K562 (cell line): ENCODE data around the gene DACT3. TPM values are rescaled to one million over a fixed set of nuclear protein-coding genes. Genes with fewer than 3 reads are reported as not detected.

Source experiments
- ADNP ChIP-seq: fragments of 200-800 bp; sonication (Bioruptor generic); IDR thresholded peaks from 2 replicates; pipeline ENCODE4 v1.6.1; 2016; ENCODE audit warnings: missing genetic modification characterization, missing compliant biosample characterization
- ARID2 ChIP-seq: fragments of 450-650 bp; IDR thresholded peaks from 2 replicates; pipeline ENCODE4 v1.6.1; 2017; ENCODE audit warnings: antibody characterized with exemption, mild to moderate bottlenecking
- ATF3 ChIP-seq, 2 experiments: fragments of 450-650 bp in 1 of 2; sonication (generic) in 1 of 2; formaldehyde crosslinking in 1 of 2; IDR thresholded peaks in 1 of 2; conservative IDR thresholded peaks in 1 of 2; 2 replicates each; pipeline versions ENCODE4 v1.6.1 to v1.8.1; 2016 to 2023; ENCODE audit warnings: mild to moderate bottlenecking in 2 of 2, moderate library complexity in 2 of 2, inconsistent platforms in 1 of 2, missing genetic modification reagents in 1 of 2
- DIDO1 ChIP-seq: fragments of 450-650 bp; IDR thresholded peaks from 2 replicates; pipeline ENCODE4 v1.6.1; 2016; ENCODE audit warnings: low read depth, missing biosample characterization, missing genetic modification characterization
- ETV6 ChIP-seq, 3 experiments: fragments of 150-350 bp in 1 of 3; sonication (generic) in 1 of 3; formaldehyde crosslinking in 1 of 3; IDR thresholded peaks; 2 replicates each; pipeline versions ENCODE4 v1.6.1 to v1.8.0; 2014 to 2022; ENCODE audit warnings: borderline replicate concordance in 2 of 3, low read depth in 2 of 3, antibody characterized with exemption in 1 of 3, low read length in 1 of 3, mild to moderate bottlenecking in 1 of 3, missing genetic modification reagents in 1 of 3
- FOXK2 ChIP-seq, 2 experiments: fragments of 450-650 bp; IDR thresholded peaks in 1 of 2; conservative IDR thresholded peaks in 1 of 2; 2 replicates each; pipeline ENCODE4 v1.6.1; 2016; ENCODE audit warnings: low read depth in 2 of 2, mild to moderate bottlenecking in 1 of 2
- HMBOX1 ChIP-seq: sonication (generic); IDR thresholded peaks from 2 replicates; pipeline ENCODE4 v1.6.1; 2016
- HMGXB4 ChIP-seq: sonication (generic); formaldehyde crosslinking; IDR thresholded peaks from 2 replicates; pipeline ENCODE4 v1.8.1; 2023; ENCODE audit warnings: mild to moderate bottlenecking, missing genetic modification reagents
- NBN ChIP-seq: fragments of 450-650 bp; IDR thresholded peaks from 2 replicates; pipeline ENCODE4 v1.6.1; 2016; ENCODE audit warnings: low read depth, mild to moderate bottlenecking
- NR2C1 ChIP-seq, 2 experiments: fragments of 450-650 bp; IDR thresholded peaks; 2 replicates each; pipeline ENCODE4 v1.6.1; 2017; ENCODE audit warnings: mild to moderate bottlenecking in 2 of 2, antibody characterized with exemption in 1 of 2, inconsistent platforms in 1 of 2, missing compliant biosample characterization in 1 of 2, missing genetic modification characterization in 1 of 2
- NRF1 ChIP-seq, 2 experiments: fragments of 450-650 bp; IDR thresholded peaks in 1 of 2; conservative IDR thresholded peaks in 1 of 2; 2 replicates each; pipeline ENCODE4 v1.6.1; 2014; ENCODE audit warnings: mild to moderate bottlenecking in 2 of 2
- PBX2 ChIP-seq, 2 experiments: IDR thresholded peaks in 1 of 2; conservative IDR thresholded peaks in 1 of 2; 2 replicates each; pipeline ENCODE4 v1.6.1; 2016; ENCODE audit warnings: low read depth in 2 of 2, mild to moderate bottlenecking in 1 of 2, missing compliant biosample characterization in 1 of 2, missing genetic modification characterization in 1 of 2, moderate library complexity in 1 of 2
- SAP30 ChIP-seq: fragments of 200-600 bp; sonication (generic); IDR thresholded peaks from 2 replicates; pipeline ENCODE4 v1.6.1; 2012; ENCODE audit warnings: borderline replicate concordance, low read depth, mild to moderate bottlenecking, moderate library complexity, low read length, control low read depth, inconsistent platforms; ENCODE audit not compliant: insufficient read depth, poor library complexity, severe bottlenecking
- THAP7 ChIP-seq: fragments of 250-450 bp; sonication (Bioruptor Pico); IDR thresholded peaks from 2 replicates; pipeline ENCODE4 v1.5.0; 2021
- ZBTB9 ChIP-seq: fragments of 450-650 bp; formaldehyde crosslinking; IDR thresholded peaks from 2 replicates; pipeline ENCODE4 v1.4.0; 2020; ENCODE audit warnings: mild to moderate bottlenecking, moderate library complexity
- ZFPM2 ChIP-seq: fragments of 250-450 bp; sonication (Bioruptor Pico); IDR thresholded peaks from 2 replicates; pipeline ENCODE4 v1.5.1; 2022; ENCODE audit warnings: mild to moderate bottlenecking
- ZNF764 ChIP-seq: fragments of 250-450 bp; sonication (Bioruptor Pico); IDR thresholded peaks from 2 replicates; pipeline ENCODE4 v1.4.0; 2020; ENCODE audit warnings: low read depth, mild to moderate bottlenecking, moderate library complexity
- polyA plus RNA-seq, 8 experiments: library from polyadenylated mRNA; depleted of rRNA in 4 of 8; stranded (reverse) in 5 of 8; unstranded in 3 of 8; fragments of >200 nt; fragmentation: Nextera tagmentation in 2 of 8; fragmentation: Illumina TruSeq in 1 of 8; extraction: Ambion mirVana in 2 of 8; extraction: Trizol in 1 of 8; gene quantifications; 2 replicates each; pipeline versions ENCODE4 v1.2.1 to v1.2.3, GENCODE V29; 2011 to 2014; ENCODE audit warnings: inconsistent platforms in 1 of 8, missing spikeins in 1 of 8
- total RNA-seq, 7 experiments: library from RNA; depleted of rRNA in 6 of 7; stranded (reverse); fragments of >200 nt in 6 of 7; fragmentation: Illumina TruSeq in 2 of 7; extraction: Trizol in 2 of 7; gene quantifications; 2 replicates each; pipeline versions ENCODE4 v1.2.1 to v1.2.3, GENCODE V29; 2011 to 2021; ENCODE audit warnings: low replicate concordance in 1 of 7

Gene DACT3
- total and polyA plus RNA-seq, 9 of the 15 experiments (the other 6 are each of a cell fraction or from before 2014, with no cell fraction given): 0.67 to 6.5 (median 3.5) TPM

- TF ChIP-seq HMBOX1 (no peak), ARID2 (no peak), NRF1 (conservative IDR thresholded peaks at IDR 0.05 in 1 of 2, IDR thresholded peaks at IDR 0.05 in 1 of 2) (no peak), ATF3 (IDR thresholded peaks at IDR 0.05) (peak; percentile 76), ATF3 (CRISPR knock-in tag; conservative IDR thresholded peaks at IDR 0.05) (no peak), ADNP (tag) (no peak), THAP7 (CRISPR knock-in tag) (no peak), FOXK2 (conservative IDR thresholded peaks at IDR 0.05 in 1 of 2, IDR thresholded peaks at IDR 0.05 in 1 of 2; ENCODE audit: low read depth in 2 of 2) (no peak), NBN (no peak), ETV6 (IDR thresholded peaks at IDR 0.05; ENCODE audit: borderline replicate concordance in 1 of 2, low read depth in 2 of 2, low read length in 1 of 2) (no peak), ETV6 (CRISPR knock-in tag; IDR thresholded peaks at IDR 0.05; ENCODE audit: borderline replicate concordance) (no peak), DIDO1 (tag) (no peak), PBX2 (CRISPR knock-in tag; IDR thresholded peaks at IDR 0.05; ENCODE audit: low read depth) (no peak), PBX2 (tag; conservative IDR thresholded peaks at IDR 0.05; ENCODE audit: low read depth) (no peak), ZFPM2 (no peak), HMGXB4 (CRISPR knock-in tag) (no peak), ZBTB9 (no peak), NR2C1 (IDR thresholded peaks at IDR 0.05) (no peak), NR2C1 (tag; IDR thresholded peaks at IDR 0.05) (no peak), SAP30 (no peak), ZNF764 (CRISPR knock-in tag) (no peak)
Observed at GRCh38 chr19:46646402-46646801, 14.6 kb downstream of the DACT3 start (continued).
